MM.1S (cell line): ENCODE data around the gene AUTS2.

ENCODE experiments used
- CTCF ChIP-seq: fragments of 300-600 bp; sonication (generic); IDR thresholded peaks from 2 replicates; pipeline ENCODE4 v1.5.1; 2016; ENCODE audit warnings: antibody characterized with exemption, low read length, mixed read lengths
- EZH2 ChIP-seq: fragments of 300-600 bp; sonication (generic); optimal IDR thresholded peaks from 2 replicates; pipeline ENCODE3; 2017; ENCODE audit warnings: low read depth, mild to moderate bottlenecking, antibody characterized with exemption, low read length, mixed read lengths
- EZH2phosphoT487 ChIP-seq: fragments of 300-600 bp; sonication (generic); IDR thresholded peaks from 2 replicates; pipeline ENCODE4 v1.6.1; 2018; ENCODE audit warnings: antibody characterized with exemption, low read length

DNA sequence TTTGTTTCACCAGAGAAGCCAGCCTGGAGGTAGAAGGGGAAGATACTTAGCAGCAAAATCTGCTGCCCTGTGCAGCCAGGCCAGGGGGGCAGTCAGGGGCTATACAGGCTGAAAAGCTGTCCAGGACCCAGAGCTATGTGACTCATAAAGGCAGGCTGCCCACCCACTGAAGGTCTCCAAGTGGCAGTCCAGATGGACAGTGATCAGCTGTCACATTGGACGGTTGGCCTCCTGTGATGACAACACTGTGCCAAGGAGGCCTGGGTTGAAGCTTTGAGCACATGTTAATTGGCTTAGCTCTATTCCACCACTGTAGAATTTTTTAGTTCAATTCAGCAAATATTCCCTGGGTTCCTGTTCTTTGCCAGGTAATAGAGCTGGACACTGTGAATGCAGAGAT lies 956.4 kb downstream of the AUTS2 start:
- TF ChIP-seq CTCF: no peak
- no peak for TF ChIP-seq EZH2
- no peak for TF ChIP-seq EZH2phosphoT487
